Measurements from ENCODE around the gene CMTR1. TPM values are rescaled to one million over a fixed set of nuclear protein-coding genes. Genes with fewer than 3 reads are reported as not detected.

The CMTR1 gene
- total and polyA plus RNA-seq, 4 donors: 4.7 to 25.5 (median 18.8) TPM

DNA sequence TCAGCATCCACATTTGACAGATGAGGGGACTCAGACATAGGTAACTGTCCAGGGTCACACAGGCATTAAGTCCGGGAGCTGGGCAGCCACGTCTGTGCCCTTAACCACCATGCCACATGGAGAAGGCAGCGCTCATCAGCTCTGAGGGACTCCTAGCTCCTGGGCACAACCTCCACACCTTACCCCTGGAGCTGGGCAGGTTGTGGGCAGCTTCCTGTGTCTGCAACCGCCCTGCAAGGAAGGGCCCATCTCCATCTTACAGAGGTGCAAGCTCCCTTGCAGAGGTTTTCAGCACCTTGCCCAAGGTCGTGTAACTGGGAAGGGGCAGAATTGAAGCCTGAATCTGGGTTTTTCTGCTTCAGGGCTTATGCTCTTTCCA, 58.8 kb downstream of the CMTR1 start (continued):
- TF ChIP-seq EGR1 (IDR thresholded peaks at IDR 0.05; ENCODE audit: low read depth in 2 of 2) (no peak), GABPA (IDR thresholded peaks at IDR 0.05 in 1 of 2, conservative IDR thresholded peaks at IDR 0.05 in 1 of 2) (no peak)

DNA sequence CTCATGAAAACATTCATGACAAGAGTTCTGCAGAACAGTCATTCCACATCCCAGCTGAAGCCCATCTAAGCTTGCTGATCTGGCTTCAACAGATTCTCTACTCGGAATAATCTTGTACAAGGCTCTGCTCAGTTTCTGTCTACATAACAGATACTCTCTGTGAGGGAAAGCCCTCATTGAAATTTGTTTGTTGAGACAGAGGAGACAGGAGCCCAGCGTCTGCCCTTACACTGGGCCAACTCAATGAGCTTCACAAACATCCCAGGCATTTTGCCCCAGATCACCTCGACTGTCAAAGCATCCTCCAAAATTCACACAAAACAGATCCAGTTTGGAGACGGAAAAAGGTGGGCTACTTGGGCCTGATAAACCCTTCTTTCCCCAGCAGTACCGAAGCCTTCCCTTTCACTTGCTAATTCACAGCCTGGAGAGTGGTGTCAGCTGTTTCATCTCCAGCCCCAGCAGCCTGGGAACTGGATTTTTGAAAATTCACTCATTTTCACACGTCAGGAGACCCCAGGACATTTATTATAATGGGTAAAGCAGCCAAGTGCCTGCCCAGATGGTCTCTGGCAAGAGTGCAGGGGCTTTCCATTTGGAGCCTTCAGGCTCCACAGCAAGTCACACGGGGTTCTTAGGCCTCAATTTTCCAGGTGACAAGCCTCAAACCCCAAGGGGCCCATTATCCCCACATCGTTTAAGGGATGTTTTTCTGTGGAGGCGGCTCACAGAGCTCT, 59.4 kb downstream of the CMTR1 start:
- Histone ChIP-seq H3K36me3 (ENCODE audit: control insufficient read depth in 4 of 4, insufficient read depth in 3 of 4, low read depth in 1 of 4, low read length in 3 of 4) (peaks cover 0 to 3% (median 0%) of the 10 kb centered on the region in 4 donors), H3K27ac (ENCODE audit: low read depth in 1 of 2, low read length in 2 of 2) (no peak overlapping the region), H3K9ac (ENCODE audit: low read depth in 1 of 2, low read length in 2 of 2) (no peak overlapping the region), H3K4me3 (ENCODE audit: low read depth in 1 of 3, low read length in 3 of 3) (no peak overlapping the region), H3K27me3 (ENCODE audit: control insufficient read depth in 4 of 4, insufficient read depth in 4 of 4, low read length in 3 of 4) (no peaks in the 10 kb centered on the region), H3K9me3 (ENCODE audit: control insufficient read depth in 4 of 4, low read length in 3 of 4) (no peaks in the 10 kb centered on the region), H3K4me1 (ENCODE audit: control insufficient read depth in 4 of 4, insufficient read depth in 4 of 4, low read length in 3 of 4) (peaks cover 3 to 19% (median 13%) of the 10 kb centered on the region in 4 donors)
- no peak for TF ChIP-seq JUND (IDR thresholded peaks at IDR 0.05)
- no peak for DNase-seq (ENCODE audit: low spot score)
- 75% methylated on average over 9 of the region's 9 CpGs for WGBS

GRCh38 chr6:37492991-37493660, 60.1 kb downstream of the CMTR1 start:
- no peak overlapping the region for H3K9ac ChIP-seq (ENCODE audit: low read depth in 1 of 2, low read length in 2 of 2)
- no peak overlapping the region for H3K27ac ChIP-seq (ENCODE audit: low read depth in 1 of 2, low read length in 2 of 2)
- H3K9me3 ChIP-seq (ENCODE audit: control insufficient read depth in 4 of 4, low read length in 3 of 4): no peaks in the 10 kb centered on the region
- peaks cover 0 to 3% (median 0%) of the 10 kb centered on the region in 4 donors for H3K36me3 ChIP-seq (ENCODE audit: control insufficient read depth in 4 of 4, insufficient read depth in 3 of 4, low read depth in 1 of 4, low read length in 3 of 4)
- WGBS: 92% methylated on average over 38 of the region's 38 CpGs
- no peak for DNase-seq (ENCODE audit: low spot score)
- H3K27me3 ChIP-seq (ENCODE audit: control insufficient read depth in 4 of 4, insufficient read depth in 4 of 4, low read length in 3 of 4): no peaks in the 10 kb centered on the region
- TF ChIP-seq HNF4G (IDR thresholded peaks at IDR 0.05): no peak
- no peak for TF ChIP-seq RXRA (IDR thresholded peaks at IDR 0.05)
- TF ChIP-seq REST (IDR thresholded peaks at IDR 0.05): no peak
- TF ChIP-seq, protein P1, sequence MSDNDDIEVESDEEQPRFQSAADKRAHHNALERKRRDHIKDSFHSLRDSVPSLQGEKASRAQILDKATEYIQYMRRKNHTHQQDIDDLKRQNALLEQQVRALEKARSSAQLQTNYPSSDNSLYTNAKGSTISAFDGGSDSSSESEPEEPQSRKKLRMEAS (IDR thresholded peaks at IDR 0.05): no peak
- no peak for TF ChIP-seq ZBTB33 (IDR thresholded peaks at IDR 0.05)
- TF ChIP-seq GABPA (IDR thresholded peaks at IDR 0.05 in 1 of 2, conservative IDR thresholded peaks at IDR 0.05 in 1 of 2): no peak
- TF ChIP-seq EGR1 (IDR thresholded peaks at IDR 0.05; ENCODE audit: low read depth in 2 of 2): no peak
- TF ChIP-seq HNF4A (conservative IDR thresholded peaks at IDR 0.05): no peak
- no peak overlapping the region for H3K4me3 ChIP-seq (ENCODE audit: low read depth in 1 of 3, low read length in 3 of 3)
- H3K4me1 ChIP-seq (ENCODE audit: control insufficient read depth in 4 of 4, insufficient read depth in 4 of 4, low read length in 3 of 4): peaks cover 3 to 19% (median 13%) of the 10 kb centered on the region in 4 donors
